Left ventricle myocardium superior (tissue), 1 donor: Measurements from ENCODE around the gene AUTS2. TPM values are rescaled to one million over a fixed set of nuclear protein-coding genes. Genes with fewer than 3 reads are reported as not detected.
"Not testable (repeated sequence)": the region's sequence is repeated elsewhere in the genome, so short reads cannot be mapped to it uniquely, and the experiment has no call there.

ENCODE experiments used
- ATAC-seq: fragments of 200-7000 bp; cut with Tn5 transposase; one replicate; pipeline ENCODE4 v1.9.1; 2020; ENCODE audit warnings: mild to moderate bottlenecking, moderate library complexity
- DNase-seq: peaks from one replicate; pipeline ENCODE4 v3.0.0-alpha.2; 2020
- intact Hi-C: fragments of 100-400 bp; cut with micrococcal nuclease; formaldehyde crosslinking; loops from one replicate; pipeline ENCODE4 v1.11.0; 2022
- total RNA-seq: library from RNA; stranded (reverse); fragmentation: NEBNext Ultra II Directional; extraction: Animal tissue kit (Norgen Biotek cat#: 25700); gene quantifications from one replicate; pipeline ENCODE4 v1.2.1, GENCODE V29; 2021
- donor health status: DM: no; HTN: yes; CAD: no; lungs with severe emphysema.

The AUTS2 gene
- total RNA-seq, 1 donor from 2014 or later: 7.9 TPM

GRCh38 chr7:70728872-70729552 lies 1130.7 kb downstream of the AUTS2 start:
- intact Hi-C loops: no loop called here
- ATAC-seq: no peak

GRCh38 chr7:70729553-70730157 lies 1131.4 kb downstream of the AUTS2 start:
- intact Hi-C loops: not testable (repeated sequence)

More at GRCh38 chr7:70728872-70729552, 1130.7 kb downstream of the AUTS2 start:
- DNase-seq: no peak

GRCh38 chr7:70730451-70731110 lies 1132.3 kb downstream of the AUTS2 start:
- intact Hi-C loops: no loop called here
- no peak for ATAC-seq

More at GRCh38 chr7:70729553-70730157, 1131.4 kb downstream of the AUTS2 start:
- not testable (repeated sequence) for ATAC-seq, DNase-seq

GRCh38 chr7:70733090-70733489 lies 1134.8 kb downstream of the AUTS2 start:
- DNase-seq (no peak), ATAC-seq (no peak)
- intact Hi-C loops: no loop called here

More at GRCh38 chr7:70730451-70731110, 1132.3 kb downstream of the AUTS2 start:
- DNase-seq: no peak

GRCh38 chr7:70734411-70734810 lies 1136.1 kb downstream of the AUTS2 start:
- intact Hi-C loops: no loop called here

GRCh38 chr7:70735313-70735712 lies 1137.0 kb downstream of the AUTS2 start:
- intact Hi-C loops: no loop called here
- ATAC-seq (no peak), DNase-seq (no peak)

More at GRCh38 chr7:70734411-70734810, 1136.1 kb downstream of the AUTS2 start:
- no peak for DNase-seq
- ATAC-seq: no peak

- intact Hi-C loops: no loop called here
- ATAC-seq (peak; percentile 79), DNase-seq (no peak)
Observed at GRCh38 chr7:70736715-70737460, 1138.6 kb downstream of the AUTS2 start.

- DNase-seq (no peak), ATAC-seq (no peak)
- intact Hi-C loops: no loop called here
Observed at GRCh38 chr7:70738151-70738885, 1140.0 kb downstream of the AUTS2 start.

- ATAC-seq: no peak
- DNase-seq: no peak
- intact Hi-C loops: no loop called here
Observed at GRCh38 chr7:70739646-70740210, 1141.5 kb downstream of the AUTS2 start.

- DNase-seq: no peak
- ATAC-seq: no peak
- intact Hi-C loops: no loop called here
Observed at GRCh38 chr7:70741666-70742065, 1143.4 kb downstream of the AUTS2 start.

- no peak for DNase-seq
- intact Hi-C loops: no loop called here
Observed at GRCh38 chr7:70743531-70744325, 1145.5 kb downstream of the AUTS2 start.

GRCh38 chr7:70744492-70744891 lies 1146.2 kb downstream of the AUTS2 start:
- no peak for ATAC-seq
- no peak for DNase-seq
- intact Hi-C loops: no loop called here

More at GRCh38 chr7:70743531-70744325, 1145.5 kb downstream of the AUTS2 start:
- ATAC-seq: no peak

GRCh38 chr7:70749831-70750230 lies 1151.6 kb downstream of the AUTS2 start:
- no peak for DNase-seq
- ATAC-seq: no peak
- intact Hi-C loops: no loop called here

GRCh38 chr7:70751895-70752294 lies 1153.6 kb downstream of the AUTS2 start:
- no peak for DNase-seq
- ATAC-seq: no peak
- intact Hi-C loops: no loop called here

- DNase-seq: no peak
- intact Hi-C loops: no loop called here
- ATAC-seq: peak; percentile 12
Observed at GRCh38 chr7:70752794-70753241, 1154.5 kb downstream of the AUTS2 start.

- intact Hi-C loops: no loop called here
- no peak for ATAC-seq
- no peak for DNase-seq
Observed at GRCh38 chr7:70756789-70757188, 1158.5 kb downstream of the AUTS2 start.

- intact Hi-C loops: no loop called here
- no peak for DNase-seq
- no peak for ATAC-seq
Observed at GRCh38 chr7:70758646-70759045, 1160.4 kb downstream of the AUTS2 start.

- DNase-seq (no peak), ATAC-seq (no peak)
- intact Hi-C loops: no loop called here
Observed at GRCh38 chr7:70759674-70760073, 1161.4 kb downstream of the AUTS2 start.
